OCI-LY7 (cell line): ENCODE data around the gene METTL23. TPM values are rescaled to one million over a fixed set of nuclear protein-coding genes. Genes with fewer than 3 reads are reported as not detected.
A peak's percentile ranks its signal among the peaks of the same experiment; 100 is the strongest.
"Not testable (repeated sequence)": the region's sequence is repeated elsewhere in the genome, so short reads cannot be mapped to it uniquely, and the experiment has no call there.

Experiments
- BruUV-seq: library from RNA; stranded (reverse); fragments of 400-500 nt; replicated peaks from 2 replicates; lab custom pipeline; 2021; lab: Mats Ljungman, UMichigan
- CTCF ChIA-PET: fragments of 300-600 bp; sonication (Branson Sonifier 250); formaldehyde crosslinking; loops from one replicate; lab custom pipeline; 2022; ENCODE audit warnings: antibody characterized with exemption; ENCODE audit not compliant: unreplicated experiment; lab: Charles Lee
- POLR2A ChIA-PET: fragments of 300-600 bp; sonication (Branson Sonifier 250); formaldehyde crosslinking; loops from one replicate; lab custom pipeline; 2022; ENCODE audit warnings: antibody characterized with exemption; lab: Charles Lee
- DNase-seq: peaks from one replicate; pipeline ENCODE4 v3.0.0-alpha.2; 2015; ENCODE audit warnings: low spot score
- H2AFZ ChIP-seq: fragments of 200-600 bp; sonication (generic), shearing (Covaris generic); 2 replicates; pipeline ENCODE4 v1.6.1; 2014; ENCODE audit warnings: mild to moderate bottlenecking, antibody characterized with exemption, low read length, moderate library complexity
- H3K27ac ChIP-seq: fragments of 200-600 bp; sonication (generic); 2 replicates; pipeline ENCODE4 v1.5.1; 2014; ENCODE audit warnings: mixed run types, low read depth, mild to moderate bottlenecking, moderate library complexity, low read length, inconsistent platforms; ENCODE audit not compliant: poor library complexity, severe bottlenecking
- H3K36me3 ChIP-seq: fragments of 200-600 bp; sonication (generic); 2 replicates; pipeline ENCODE4 v1.6.1; 2014; ENCODE audit warnings: mild to moderate bottlenecking, antibody characterized with exemption, low read length, moderate library complexity, mixed read lengths; ENCODE audit not compliant: insufficient read depth
- H3K4me1 ChIP-seq: fragments of 200-600 bp; sonication (generic); 2 replicates; pipeline ENCODE4 v1.5.1; 2014; ENCODE audit warnings: mild to moderate bottlenecking, low read length; ENCODE audit not compliant: insufficient read depth, poor library complexity, severe bottlenecking
- H3K4me2 ChIP-seq: fragments of 200-600 bp; sonication (generic); 2 replicates; pipeline ENCODE4 v1.6.1; 2014; ENCODE audit warnings: mild to moderate bottlenecking, low read length
- H3K4me3 ChIP-seq: fragments of 200-600 bp; sonication (generic); 2 replicates; pipeline ENCODE4 v1.5.1; 2014; ENCODE audit warnings: mild to moderate bottlenecking, low read depth, low read length; ENCODE audit not compliant: poor library complexity, severe bottlenecking
- H3K79me2 ChIP-seq: fragments of 200-600 bp; sonication (generic); 2 replicates; pipeline ENCODE4 v1.6.1; 2016; ENCODE audit warnings: low read depth, mild to moderate bottlenecking, low read length, moderate library complexity, mixed read lengths; ENCODE audit not compliant: insufficient read depth
- H3K9me2 ChIP-seq: fragments of 200-600 bp; sonication (generic); 2 replicates; pipeline ENCODE4 v1.6.1; 2016; ENCODE audit warnings: mild to moderate bottlenecking, low read length, mixed read lengths; ENCODE audit not compliant: insufficient read depth
- H3K9me3 ChIP-seq: fragments of 200-600 bp; sonication (generic); 2 replicates; pipeline ENCODE4 v1.6.1; 2014; ENCODE audit warnings: mild to moderate bottlenecking, mixed run types, low read length, mixed read lengths
- H4K20me1 ChIP-seq: fragments of 200-600 bp; sonication (generic); 2 replicates; pipeline ENCODE4 v1.6.1; 2014; ENCODE audit warnings: mild to moderate bottlenecking, antibody characterized with exemption, low read length, moderate library complexity, mixed read lengths; ENCODE audit not compliant: insufficient read depth
- EZH2phosphoT487 ChIP-seq: fragments of 200-600 bp; sonication (generic); IDR thresholded peaks from 2 replicates; pipeline ENCODE4 v1.6.1; 2018; ENCODE audit warnings: low read depth, borderline replicate concordance, mild to moderate bottlenecking, mixed run types, antibody characterized with exemption, low read length, moderate library complexity, mixed read lengths
- intact Hi-C: fragments of 100-400 bp; cut with micrococcal nuclease; formaldehyde crosslinking; loops from one replicate; pipeline ENCODE4 v1.10.0; 2022; ENCODE audit not compliant: unreplicated experiment
- total RNA-seq, 2 experiments: library from RNA; depleted of rRNA in 1 of 2; stranded (reverse); fragments of >200 nt in 1 of 2; shearing (Covaris generic) in 1 of 2; gene quantifications; 2 replicates each; pipeline ENCODE4 v1.2.3, GENCODE V29; 2014 to 2022
- TF ChIP-seq, protein P1 (sequence below): fragments of 200-600 bp; sonication (generic); conservative IDR thresholded peaks from 2 replicates; pipeline ENCODE4 v1.5.1; 2014; ENCODE audit warnings: mild to moderate bottlenecking, antibody characterized with exemption, low read length, moderate library complexity, mixed read lengths

METTL23 gene
- total RNA-seq, 2 experiments from 2014 or later: 82.7 to 93.7 TPM

DNA sequence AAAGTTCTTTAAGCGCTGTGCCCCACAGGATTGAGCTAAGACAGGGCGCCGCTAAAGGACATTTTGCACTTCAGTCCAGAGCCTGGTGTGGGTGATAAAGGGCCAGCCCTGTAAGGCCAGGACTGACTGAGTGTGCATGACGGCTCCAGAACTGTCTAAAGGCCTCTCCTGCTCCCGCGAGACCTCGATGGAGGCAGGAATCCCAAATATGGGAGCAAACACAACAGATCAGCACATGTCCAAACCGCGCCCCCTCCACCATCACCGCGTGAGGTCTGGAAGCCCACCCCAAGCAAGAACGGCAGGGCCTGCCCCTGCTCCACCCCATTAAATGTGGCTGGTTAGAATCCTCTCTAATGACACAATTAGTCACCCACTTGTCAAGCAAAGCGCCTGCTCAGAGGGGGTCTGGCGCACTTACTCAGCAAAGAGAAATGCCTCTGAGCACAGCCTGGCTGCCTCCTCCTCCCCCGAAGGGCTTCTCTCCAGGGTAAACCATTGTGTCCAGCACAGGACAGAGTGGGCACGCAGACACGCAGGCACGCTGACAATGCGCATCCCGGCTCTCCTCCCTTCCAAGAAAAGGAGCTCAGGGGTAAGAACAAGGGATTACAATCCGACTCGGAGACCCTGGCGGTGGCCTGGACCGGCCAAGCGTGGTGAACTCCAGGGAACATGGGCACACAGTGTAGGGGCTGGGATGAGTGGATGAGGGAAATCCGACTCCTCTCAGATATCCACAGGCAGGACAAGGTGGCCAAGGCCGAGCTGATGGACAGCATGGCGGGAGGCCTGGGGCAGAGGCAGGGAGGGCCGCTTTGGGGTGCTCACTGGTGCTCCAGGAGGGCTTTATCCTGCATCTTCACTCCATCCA is 17.3 kb upstream of the METTL23 start:
- BruUV-seq: no TSS peak
- no peaks in the 10 kb centered on the region for H4K20me1 ChIP-seq
- H3K9me3 ChIP-seq: no peaks in the 10 kb centered on the region
- POLR2A ChIA-PET: no interaction called here
- H3K4me2 ChIP-seq: no peak overlapping the region
- CTCF ChIA-PET: interaction anchor here (0.6 kb wide), 3 partner anchors 13 to 181 kb away, joined by 3 read pairs; no protein-coding TSS in a partner anchor
- H3K9me2 ChIP-seq: no peaks in the 10 kb centered on the region
- peaks cover 12% of the 10 kb centered on the region; the same call in 1 of the 2 replicates for H3K36me3 ChIP-seq
- no peaks in the 10 kb centered on the region for H3K79me2 ChIP-seq
- H3K4me1 ChIP-seq: peaks cover 11% of the 10 kb centered on the region
- no peak for DNase-seq
- no peak for TF ChIP-seq EZH2phosphoT487
- TF ChIP-seq, protein P1, sequence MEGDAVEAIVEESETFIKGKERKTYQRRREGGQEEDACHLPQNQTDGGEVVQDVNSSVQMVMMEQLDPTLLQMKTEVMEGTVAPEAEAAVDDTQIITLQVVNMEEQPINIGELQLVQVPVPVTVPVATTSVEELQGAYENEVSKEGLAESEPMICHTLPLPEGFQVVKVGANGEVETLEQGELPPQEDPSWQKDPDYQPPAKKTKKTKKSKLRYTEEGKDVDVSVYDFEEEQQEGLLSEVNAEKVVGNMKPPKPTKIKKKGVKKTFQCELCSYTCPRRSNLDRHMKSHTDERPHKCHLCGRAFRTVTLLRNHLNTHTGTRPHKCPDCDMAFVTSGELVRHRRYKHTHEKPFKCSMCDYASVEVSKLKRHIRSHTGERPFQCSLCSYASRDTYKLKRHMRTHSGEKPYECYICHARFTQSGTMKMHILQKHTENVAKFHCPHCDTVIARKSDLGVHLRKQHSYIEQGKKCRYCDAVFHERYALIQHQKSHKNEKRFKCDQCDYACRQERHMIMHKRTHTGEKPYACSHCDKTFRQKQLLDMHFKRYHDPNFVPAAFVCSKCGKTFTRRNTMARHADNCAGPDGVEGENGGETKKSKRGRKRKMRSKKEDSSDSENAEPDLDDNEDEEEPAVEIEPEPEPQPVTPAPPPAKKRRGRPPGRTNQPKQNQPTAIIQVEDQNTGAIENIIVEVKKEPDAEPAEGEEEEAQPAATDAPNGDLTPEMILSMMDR: no peak
- intact Hi-C loops: no loop called here
- no peak overlapping the region for H3K4me3 ChIP-seq
- H2AFZ ChIP-seq: no peak overlapping the region
- no peak overlapping the region for H3K27ac ChIP-seq

DNA sequence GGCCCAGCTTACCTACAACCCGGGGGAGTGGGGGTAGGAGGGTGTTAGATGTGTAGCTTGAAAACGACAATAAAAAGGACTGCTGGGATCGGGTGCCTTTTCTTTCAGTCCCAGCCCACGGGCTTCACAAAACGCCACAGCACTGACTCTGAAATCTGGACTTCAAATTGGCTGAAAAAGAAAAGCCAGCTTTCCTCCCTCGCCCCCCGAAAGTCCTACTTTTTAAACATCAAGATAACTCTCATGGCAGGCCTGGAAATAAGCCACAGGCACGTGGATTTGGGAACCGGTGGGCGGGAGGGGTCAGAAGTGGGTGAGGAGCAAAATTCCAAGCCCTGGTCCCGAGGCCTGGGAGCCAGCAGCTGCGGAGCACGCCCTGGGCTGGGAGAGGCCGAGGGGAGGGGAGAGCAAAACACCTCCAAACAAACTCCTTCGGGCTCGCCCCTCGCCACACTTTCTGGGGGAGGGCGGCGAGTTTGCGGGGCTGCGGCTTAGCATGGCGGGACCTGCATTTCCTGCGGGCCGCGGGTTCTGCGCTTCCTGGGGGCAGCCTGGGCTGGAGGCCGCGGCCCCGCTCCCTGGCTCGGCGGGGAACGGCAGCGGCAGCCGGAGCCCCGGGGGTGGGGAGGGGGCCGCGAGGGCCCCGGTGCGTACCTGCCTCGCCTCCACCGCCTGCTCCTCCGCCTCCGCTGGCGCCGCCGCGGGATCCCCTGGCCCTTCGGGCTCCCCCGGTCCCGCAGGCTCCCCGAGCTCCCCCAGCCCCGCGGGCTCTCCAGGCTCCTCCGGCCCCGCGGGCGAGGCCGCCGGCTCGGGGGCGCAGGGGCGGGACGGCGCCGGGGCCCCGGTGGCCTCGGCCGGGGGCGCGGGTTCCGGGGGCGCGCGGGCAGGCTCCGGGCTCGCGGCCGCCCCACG is 16.4 kb upstream of the METTL23 start:
- Histone ChIP-seq H3K4me3 (peak overlapping the region; percentile 43), H3K4me1 (peaks cover 19% of the 10 kb centered on the region), H3K4me2 (peak overlapping the region; percentile 50), H3K36me3 (peaks cover 21% of the 10 kb centered on the region; the same call in 1 of the 2 replicates)
- DNase-seq, H3K79me2 ChIP-seq, H3K9me3 ChIP-seq, H4K20me1 ChIP-seq, H3K9me2 ChIP-seq, H3K27ac ChIP-seq, H2AFZ ChIP-seq, intact Hi-C loops, BruUV-seq, POLR2A ChIA-PET: not testable (repeated sequence)
- CTCF ChIA-PET: interaction anchor here (0.6 kb wide), 1 partner anchor 20 kb away, joined by 3 read pairs; no protein-coding TSS in a partner anchor
- TF ChIP-seq EZH2phosphoT487: 0 out of 2 replicates have a peak, but pooled peaks have one; percentile 58
